Uterus (tissue), 2 donors: ENCODE measurements around the gene ZNF784.

Experiments
- CTCF ChIP-seq, 4 experiments: fragments of 200-600 bp in 2 of 4; fragments of 450-650 bp in 2 of 4; sonication (generic) in 2 of 4; IDR thresholded peaks; one replicate each; pipeline ENCODE4 v1.5.1; 2016 to 2019; ENCODE audit warnings: antibody characterized with exemption in 4 of 4, mild to moderate bottlenecking in 2 of 4, moderate library complexity in 1 of 4
- POLR2A ChIP-seq, 2 donors: fragments of 450-650 bp; IDR thresholded peaks; one replicate each; pipeline ENCODE4 v1.6.1; 2016; ENCODE audit warnings: antibody characterized with exemption in 2 of 2, mild to moderate bottlenecking in 1 of 2, moderate library complexity in 1 of 2

- no peak for TF ChIP-seq CTCF (IDR thresholded peaks at IDR 0.05)
- no peak for TF ChIP-seq POLR2A (IDR thresholded peaks at IDR 0.05)
These were observed 21.1 kb upstream of the ZNF784 start for GRCh38 chr19:55645512-55645881.
